ENCODE measurements around the gene SHISAL1. TPM values are rescaled to one million over a fixed set of nuclear protein-coding genes. Genes with fewer than 3 reads are reported as not detected.

Gene SHISAL1
- total and polyA plus RNA-seq, 4 donors, result 0.12 to 0.74 (median 0.34) TPM

DNA sequence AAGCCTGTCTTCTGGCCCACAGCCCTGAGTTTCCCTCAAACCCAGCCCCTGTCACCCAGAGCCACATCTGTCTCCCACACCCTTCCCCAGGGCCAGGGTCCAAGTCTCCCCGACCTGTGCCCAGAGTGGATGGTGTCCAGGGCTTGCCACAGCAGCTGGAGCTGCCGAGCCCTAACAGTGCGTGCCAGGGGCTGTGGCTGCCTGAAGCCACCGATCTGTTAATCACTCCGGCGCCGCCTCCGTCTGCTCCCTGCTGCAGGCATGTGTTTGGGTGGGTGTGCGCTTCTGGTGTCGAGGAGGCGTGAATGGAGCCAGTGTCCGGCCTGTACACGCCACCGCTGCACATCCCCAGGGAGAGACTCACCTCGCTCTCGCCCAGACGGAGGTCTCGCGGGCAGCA lies 26.1 kb downstream of the SHISAL1 start:
- no peak overlapping the region for H3K27ac ChIP-seq (ENCODE audit: low read depth in 1 of 2, low read length in 1 of 2)
- H3K27me3 ChIP-seq (ENCODE audit: control insufficient read depth in 3 of 3, insufficient read depth in 3 of 3, low read length in 2 of 3), result peaks cover 0 to 9% (median 0%) of the 10 kb centered on the region in 3 donors
- ATAC-seq (ENCODE audit: insufficient read depth, low FRiP score), result no peak

DNA sequence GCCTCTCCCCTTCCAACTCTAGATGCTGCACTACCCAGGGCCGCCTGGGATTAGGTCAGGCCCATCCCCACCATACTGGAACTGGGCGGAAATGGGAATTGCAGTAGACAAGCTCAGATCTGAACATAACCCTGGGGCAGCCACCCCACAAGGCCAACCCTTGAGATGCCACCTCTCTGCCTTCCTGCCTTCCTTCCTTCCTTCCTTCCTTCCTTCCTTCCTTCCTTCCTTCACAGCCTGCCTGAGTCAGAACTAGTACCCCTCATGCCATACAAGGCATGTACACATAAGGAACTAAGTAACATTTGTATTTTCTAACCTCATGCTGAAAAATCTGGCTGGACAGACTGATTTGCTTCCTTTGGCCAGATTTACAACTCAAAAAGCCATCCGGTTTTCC lies 28.0 kb downstream of the SHISAL1 start:
- TF ChIP-seq, protein P1, sequence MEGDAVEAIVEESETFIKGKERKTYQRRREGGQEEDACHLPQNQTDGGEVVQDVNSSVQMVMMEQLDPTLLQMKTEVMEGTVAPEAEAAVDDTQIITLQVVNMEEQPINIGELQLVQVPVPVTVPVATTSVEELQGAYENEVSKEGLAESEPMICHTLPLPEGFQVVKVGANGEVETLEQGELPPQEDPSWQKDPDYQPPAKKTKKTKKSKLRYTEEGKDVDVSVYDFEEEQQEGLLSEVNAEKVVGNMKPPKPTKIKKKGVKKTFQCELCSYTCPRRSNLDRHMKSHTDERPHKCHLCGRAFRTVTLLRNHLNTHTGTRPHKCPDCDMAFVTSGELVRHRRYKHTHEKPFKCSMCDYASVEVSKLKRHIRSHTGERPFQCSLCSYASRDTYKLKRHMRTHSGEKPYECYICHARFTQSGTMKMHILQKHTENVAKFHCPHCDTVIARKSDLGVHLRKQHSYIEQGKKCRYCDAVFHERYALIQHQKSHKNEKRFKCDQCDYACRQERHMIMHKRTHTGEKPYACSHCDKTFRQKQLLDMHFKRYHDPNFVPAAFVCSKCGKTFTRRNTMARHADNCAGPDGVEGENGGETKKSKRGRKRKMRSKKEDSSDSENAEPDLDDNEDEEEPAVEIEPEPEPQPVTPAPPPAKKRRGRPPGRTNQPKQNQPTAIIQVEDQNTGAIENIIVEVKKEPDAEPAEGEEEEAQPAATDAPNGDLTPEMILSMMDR (IDR thresholded peaks at IDR 0.05; ENCODE audit: control extremely low read depth, extremely low read depth), result no peak
- H3K4me3 ChIP-seq, result no peak overlapping the region
- ATAC-seq (ENCODE audit: insufficient read depth, low FRiP score), result no peak
- peaks cover 0 to 13% (median 0%) of the 10 kb centered on the region in 3 donors for H3K27me3 ChIP-seq (ENCODE audit: control insufficient read depth in 3 of 3, insufficient read depth in 3 of 3, low read length in 2 of 3)
- WGBS, 2 donors, result 56 to 72% methylated on average over 3 of the region's 3 CpGs
- H3K9ac ChIP-seq (ENCODE audit: insufficient read depth in 1 of 2, low read length in 2 of 2), result no peak overlapping the region
- H3K27ac ChIP-seq (ENCODE audit: low read depth in 1 of 2, low read length in 1 of 2), result no peak overlapping the region
- DNase-seq, result no peak
- peaks cover 0 to 29% (median 0%) of the 10 kb centered on the region in 5 donors for H3K4me1 ChIP-seq (ENCODE audit: control insufficient read depth in 5 of 5, insufficient read depth in 5 of 5, low read length in 5 of 5)
- no peaks in the 10 kb centered on the region for H3K36me3 ChIP-seq (ENCODE audit: control insufficient read depth in 4 of 4, insufficient read depth in 4 of 4, low read length in 4 of 4)
- peaks cover 0 to 3% (median 0%) of the 10 kb centered on the region in 4 donors for H3K9me3 ChIP-seq (ENCODE audit: control insufficient read depth in 4 of 4, insufficient read depth in 3 of 4, low read length in 3 of 4)

More for the DNA sequence above, 26.1 kb downstream of the SHISAL1 start:
- DNase-seq, result peak in 1 of 3 donors; percentile 33
- no peaks in the 10 kb centered on the region for H3K9me3 ChIP-seq (ENCODE audit: control insufficient read depth in 4 of 4, insufficient read depth in 3 of 4, low read length in 3 of 4)
- no peak overlapping the region for H3K4me3 ChIP-seq
- TF ChIP-seq, protein P1 (IDR thresholded peaks at IDR 0.05; ENCODE audit: control extremely low read depth, extremely low read depth), result no peak
- no peaks in the 10 kb centered on the region for H3K36me3 ChIP-seq (ENCODE audit: control insufficient read depth in 4 of 4, insufficient read depth in 4 of 4, low read length in 4 of 4)
- WGBS, 2 donors, result 84 to 90% methylated on average over 18 to 19 of the region's 19 CpGs
- peaks cover 0 to 32% (median 0%) of the 10 kb centered on the region in 5 donors for H3K4me1 ChIP-seq (ENCODE audit: control insufficient read depth in 5 of 5, insufficient read depth in 5 of 5, low read length in 5 of 5)
- H3K9ac ChIP-seq (ENCODE audit: insufficient read depth in 1 of 2, low read length in 2 of 2), result no peak overlapping the region

DNA sequence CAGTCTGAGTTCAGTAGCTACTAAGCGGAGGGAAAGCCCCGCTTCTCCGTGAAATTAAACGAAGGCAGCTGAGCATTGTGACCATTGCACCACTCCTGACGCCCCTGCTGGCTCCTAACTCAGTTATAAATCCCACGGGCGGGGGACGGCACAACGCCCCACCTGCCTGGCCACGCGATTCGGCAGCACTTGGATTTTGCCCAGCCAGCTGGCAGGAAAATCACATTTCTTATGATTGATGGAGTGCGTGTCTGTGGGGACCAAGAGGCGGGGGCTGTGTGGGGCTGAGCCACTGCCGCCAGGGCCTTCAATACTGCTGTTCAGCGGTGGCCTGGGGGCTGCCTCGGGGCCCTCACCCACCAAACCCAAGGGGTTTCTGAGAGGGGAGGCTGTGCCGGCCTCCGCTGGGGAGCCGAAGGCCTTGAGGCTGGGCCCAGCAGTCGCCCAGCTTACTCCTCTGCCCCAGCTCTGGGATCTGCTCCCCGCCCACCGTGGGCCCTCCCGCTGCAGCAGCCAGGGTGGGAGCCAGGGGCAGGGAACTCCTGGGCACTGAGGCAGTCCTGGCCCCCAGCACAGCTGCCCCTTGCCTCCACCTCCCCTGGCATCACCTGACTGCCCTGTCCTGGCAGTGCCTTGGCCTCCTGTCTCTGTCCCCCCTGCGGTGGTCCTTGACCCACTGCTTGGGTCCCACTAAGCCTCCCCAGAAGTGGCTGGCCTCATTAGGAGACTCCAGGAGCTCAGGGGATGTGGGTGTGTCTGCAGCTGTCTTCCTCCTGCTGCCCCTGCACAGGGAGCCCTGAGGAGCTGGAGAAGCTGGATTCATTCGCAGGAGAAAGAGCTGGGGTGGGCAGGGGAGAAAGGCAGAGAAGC lies 30.7 kb downstream of the SHISAL1 start:
- Histone ChIP-seq H3K9ac (ENCODE audit: insufficient read depth in 1 of 2, low read length in 2 of 2) (no peak overlapping the region), H3K4me3 (no peak overlapping the region), H3K27ac (ENCODE audit: low read depth in 1 of 2, low read length in 1 of 2) (no peak overlapping the region), H3K36me3 (ENCODE audit: control insufficient read depth in 4 of 4, insufficient read depth in 4 of 4, low read length in 4 of 4) (no peaks in the 10 kb centered on the region), H3K9me3 (ENCODE audit: control insufficient read depth in 4 of 4, insufficient read depth in 3 of 4, low read length in 3 of 4) (peaks cover 0 to 3% (median 0%) of the 10 kb centered on the region in 4 donors), H3K27me3 (ENCODE audit: control insufficient read depth in 3 of 3, insufficient read depth in 3 of 3, low read length in 2 of 3) (peaks cover 0 to 16% (median 0%) of the 10 kb centered on the region in 3 donors), H3K4me1 (ENCODE audit: control insufficient read depth in 5 of 5, insufficient read depth in 5 of 5, low read length in 5 of 5) (peaks cover 0 to 27% (median 0%) of the 10 kb centered on the region in 5 donors)
- 64 to 78% methylated on average over 25 to 26 of the region's 26 CpGs for WGBS, 2 donors
- DNase-seq, result peak in 2 of 3 donors; percentile 25 to 37
- no peak for ATAC-seq (ENCODE audit: insufficient read depth, low FRiP score)
- TF ChIP-seq, protein P1 (IDR thresholded peaks at IDR 0.05; ENCODE audit: control extremely low read depth, extremely low read depth), result no peak
